ENCODE measurements around the gene TRPM6. TPM values are rescaled to one million over a fixed set of nuclear protein-coding genes. Genes with fewer than 3 reads are reported as not detected.
A peak's percentile ranks its signal among the peaks of the same experiment; 100 is the strongest.

TRPM6 gene
- total RNA-seq, 1 experiment from 2014 or later = not detected

GRCh38 chr9:74921737-74922136 lies 34.0 kb upstream of the TRPM6 start:
- BruUV-seq (replicated peaks) = no TSS peak
- Histone ChIP-seq H3K4me1 (ENCODE audit: insufficient read depth, low read length) (no peaks in the 10 kb centered on the region), H3K4me3 (ENCODE audit: low read length) (no peak overlapping the region), H3K79me2 (ENCODE audit: low read length) (no peaks in the 10 kb centered on the region), H3K9ac (ENCODE audit: low read length) (no peak overlapping the region), H3K4me2 (ENCODE audit: low read length) (no peak overlapping the region), H3K9me3 (ENCODE audit: low read length) (no peaks in the 10 kb centered on the region), H3K9me2 (replicated peaks; ENCODE audit: low read length) (0 out of 2 replicates have a peak, but pooled peaks cover 2% of the 10 kb centered on the region), H3K27me3 (ENCODE audit: low read length) (no peaks in the 10 kb centered on the region), H4K20me1 (ENCODE audit: low read length) (no peaks in the 10 kb centered on the region), H3K36me3 (ENCODE audit: low read depth, low read length) (no peaks in the 10 kb centered on the region), H3F3A (ENCODE audit: low read length, unreplicated experiment) (no peaks in the 10 kb centered on the region), H2AFZ (ENCODE audit: low read length) (no peak overlapping the region), H3K27ac (ENCODE audit: low read length) (no peak overlapping the region)
- DNase-seq (no peak), ATAC-seq (no peak)
- intact Hi-C loops (cut with micrococcal nuclease) = no loop called here
- CTCF ChIA-PET = no interaction called here
- TF ChIP-seq EZH2 (IDR thresholded peaks at IDR 0.05; ENCODE audit: low read length, unreplicated experiment) = no peak
- TF ChIP-seq EZH2phosphoT487 (IDR thresholded peaks at IDR 0.05; ENCODE audit: borderline replicate concordance, low read length) = no peak
- no peak for TF ChIP-seq CTCF (conservative IDR thresholded peaks at IDR 0.05; ENCODE audit: low read depth, low read length)
- POLR2A ChIA-PET (ENCODE audit: unreplicated experiment) = no interaction called here

GRCh38 chr9:74920944-74921626 lies 33.4 kb upstream of the TRPM6 start:
- Histone ChIP-seq H4K20me1 (ENCODE audit: low read length) (no peaks in the 10 kb centered on the region), H3K27me3 (ENCODE audit: low read length) (no peaks in the 10 kb centered on the region), H3K4me1 (ENCODE audit: insufficient read depth, low read length) (no peaks in the 10 kb centered on the region), H3F3A (ENCODE audit: low read length, unreplicated experiment) (no peaks in the 10 kb centered on the region), H3K4me2 (ENCODE audit: low read length) (no peak overlapping the region), H3K4me3 (ENCODE audit: low read length) (no peak overlapping the region), H3K79me2 (ENCODE audit: low read length) (no peaks in the 10 kb centered on the region), H3K9me3 (ENCODE audit: low read length) (no peaks in the 10 kb centered on the region), H2AFZ (ENCODE audit: low read length) (no peak overlapping the region), H3K36me3 (ENCODE audit: low read depth, low read length) (no peaks in the 10 kb centered on the region), H3K27ac (ENCODE audit: low read length) (no peak overlapping the region), H3K9me2 (replicated peaks; ENCODE audit: low read length) (0 out of 2 replicates have a peak, but pooled peaks cover 2% of the 10 kb centered on the region), H3K9ac (ENCODE audit: low read length) (no peak overlapping the region)
- peak; percentile 49 for ATAC-seq
- TF ChIP-seq EZH2phosphoT487 (IDR thresholded peaks at IDR 0.05; ENCODE audit: borderline replicate concordance, low read length) (no peak), CTCF (conservative IDR thresholded peaks at IDR 0.05; ENCODE audit: low read depth, low read length) (no peak), EZH2 (IDR thresholded peaks at IDR 0.05; ENCODE audit: low read length, unreplicated experiment) (no peak)
- intact Hi-C loops (cut with micrococcal nuclease) = no loop called here
- no TSS peak for BruUV-seq (replicated peaks)
- ChIA-PET CTCF (no interaction called here), POLR2A (ENCODE audit: unreplicated experiment) (no interaction called here)
- peak; percentile 18 for DNase-seq

- no peak for DNase-seq
- H3K4me2 ChIP-seq (ENCODE audit: low read length) = no peak overlapping the region
- H3K27me3 ChIP-seq (ENCODE audit: low read length) = no peaks in the 10 kb centered on the region
- H3K4me1 ChIP-seq (ENCODE audit: insufficient read depth, low read length) = no peaks in the 10 kb centered on the region
- no peaks in the 10 kb centered on the region for H3K36me3 ChIP-seq (ENCODE audit: low read depth, low read length)
- H3K9me3 ChIP-seq (ENCODE audit: low read length) = no peaks in the 10 kb centered on the region
- H3K79me2 ChIP-seq (ENCODE audit: low read length) = no peaks in the 10 kb centered on the region
- intact Hi-C loops (cut with micrococcal nuclease) = no loop called here
- no peak for TF ChIP-seq CTCF (conservative IDR thresholded peaks at IDR 0.05; ENCODE audit: low read depth, low read length)
- no peak overlapping the region for H3K9ac ChIP-seq (ENCODE audit: low read length)
- no peak overlapping the region for H2AFZ ChIP-seq (ENCODE audit: low read length)
- BruUV-seq (replicated peaks) = no TSS peak
- H3F3A ChIP-seq (ENCODE audit: low read length, unreplicated experiment) = no peaks in the 10 kb centered on the region
- ChIA-PET POLR2A (ENCODE audit: unreplicated experiment) (no interaction called here), CTCF (no interaction called here)
- H3K9me2 ChIP-seq (replicated peaks; ENCODE audit: low read length) = no peaks in the 10 kb centered on the region
- H3K4me3 ChIP-seq (ENCODE audit: low read length) = no peak overlapping the region
- H3K27ac ChIP-seq (ENCODE audit: low read length) = no peak overlapping the region
- ATAC-seq = no peak
- H4K20me1 ChIP-seq (ENCODE audit: low read length) = no peaks in the 10 kb centered on the region
These were observed 22.3 kb upstream of the TRPM6 start for GRCh38 chr9:74910036-74910435.

All from PC-3 (cell line).